Measurements from ENCODE around the gene HTR3D. TPM values are rescaled to one million over a fixed set of nuclear protein-coding genes. Genes with fewer than 3 reads are reported as not detected.

The HTR3D gene
- total and polyA plus RNA-seq, 2 of the 13 experiments (the other 11 are each of a cell fraction or from before 2014, with no cell fraction given), result not detected

DNA sequence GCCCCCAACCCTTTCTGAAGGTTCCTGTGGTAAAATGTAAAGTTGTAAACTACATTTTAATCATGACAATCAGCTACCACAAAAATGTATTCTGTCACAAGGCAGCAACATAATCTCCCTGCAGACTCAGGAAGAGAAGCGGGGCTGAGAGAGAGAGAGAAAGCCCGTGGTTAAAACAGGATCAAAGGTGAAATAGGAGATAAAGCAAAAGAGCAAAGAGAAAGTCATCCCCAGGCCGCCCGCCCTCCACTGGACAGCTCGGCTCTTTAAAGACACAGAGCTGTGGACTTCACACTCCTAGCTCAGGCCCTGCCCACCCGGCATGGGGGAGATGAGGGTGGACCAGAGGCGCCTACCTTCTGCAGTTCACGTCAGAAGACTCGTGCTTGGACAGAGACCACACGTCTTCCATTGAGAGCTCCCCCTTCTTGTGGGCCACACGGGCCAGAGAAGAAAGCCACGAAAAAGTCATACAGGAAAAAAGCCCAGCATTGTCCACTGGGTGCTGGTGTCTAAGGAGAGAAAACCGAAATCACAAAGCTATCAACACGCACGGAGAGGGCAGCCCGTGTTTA, 43.2 kb upstream of the HTR3D start (continued):
- TF ChIP-seq, protein P1, sequence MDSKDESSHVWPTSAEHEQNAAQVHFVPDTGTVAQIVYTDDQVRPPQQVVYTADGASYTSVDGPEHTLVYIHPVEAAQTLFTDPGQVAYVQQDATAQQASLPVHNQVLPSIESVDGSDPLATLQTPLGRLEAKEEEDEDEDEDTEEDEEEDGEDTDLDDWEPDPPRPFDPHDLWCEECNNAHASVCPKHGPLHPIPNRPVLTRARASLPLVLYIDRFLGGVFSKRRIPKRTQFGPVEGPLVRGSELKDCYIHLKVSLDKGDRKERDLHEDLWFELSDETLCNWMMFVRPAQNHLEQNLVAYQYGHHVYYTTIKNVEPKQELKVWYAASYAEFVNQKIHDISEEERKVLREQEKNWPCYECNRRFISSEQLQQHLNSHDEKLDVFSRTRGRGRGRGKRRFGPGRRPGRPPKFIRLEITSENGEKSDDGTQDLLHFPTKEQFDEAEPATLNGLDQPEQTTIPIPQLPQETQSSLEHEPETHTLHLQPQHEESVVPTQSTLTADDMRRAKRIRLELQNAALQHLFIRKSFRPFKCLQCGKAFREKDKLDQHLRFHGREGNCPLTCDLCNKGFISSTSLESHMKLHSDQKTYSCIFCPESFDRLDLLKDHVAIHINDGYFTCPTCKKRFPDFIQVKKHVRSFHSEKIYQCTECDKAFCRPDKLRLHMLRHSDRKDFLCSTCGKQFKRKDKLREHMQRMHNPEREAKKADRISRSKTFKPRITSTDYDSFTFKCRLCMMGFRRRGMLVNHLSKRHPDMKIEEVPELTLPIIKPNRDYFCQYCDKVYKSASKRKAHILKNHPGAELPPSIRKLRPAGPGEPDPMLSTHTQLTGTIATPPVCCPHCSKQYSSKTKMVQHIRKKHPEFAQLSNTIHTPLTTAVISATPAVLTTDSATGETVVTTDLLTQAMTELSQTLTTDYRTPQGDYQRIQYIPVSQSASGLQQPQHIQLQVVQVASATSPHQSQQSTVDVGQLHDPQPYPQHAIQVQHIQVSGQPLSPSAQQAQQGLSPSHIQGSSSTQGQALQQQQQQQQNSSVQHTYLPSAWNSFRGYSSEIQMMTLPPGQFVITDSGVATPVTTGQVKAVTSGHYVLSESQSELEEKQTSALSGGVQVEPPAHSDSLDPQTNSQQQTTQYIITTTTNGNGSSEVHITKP (CRISPR knock-in tag; IDR thresholded peaks at IDR 0.05; ENCODE audit: low read depth), result peak; percentile 43; the same call in 1 of the 2 replicates
- TF ChIP-seq HHEX (CRISPR knock-in tag; IDR thresholded peaks at IDR 0.05) (no peak), NFYB (CRISPR knock-in tag; IDR thresholded peaks at IDR 0.05) (no peak), ASH2L (IDR thresholded peaks at IDR 0.05; ENCODE audit: insufficient read length, low read depth, low read length) (peak; percentile 62), PTBP1 (IDR thresholded peaks at IDR 0.05; ENCODE audit: low read depth, low read length, poor library complexity, severe bottlenecking) (no peak), ZNF101 (CRISPR knock-in tag; IDR thresholded peaks at IDR 0.05; ENCODE audit: borderline replicate concordance, low read depth) (no peak), ZNF790 (CRISPR knock-in tag; IDR thresholded peaks at IDR 0.05; ENCODE audit: borderline replicate concordance) (no peak), ZNF678 (CRISPR knock-in tag; IDR thresholded peaks at IDR 0.05) (no peak), TCF12 (IDR thresholded peaks at IDR 0.05) (no peak), TCF12 (CRISPR knock-in tag; IDR thresholded peaks at IDR 0.05) (no peak), IRX3 (CRISPR knock-in tag; IDR thresholded peaks at IDR 0.05; ENCODE audit: borderline replicate concordance, low read depth) (no peak), HNF4A (CRISPR knock-in tag; IDR thresholded peaks at IDR 0.05) (peak; percentile 91), SETDB1 (CRISPR knock-in tag; IDR thresholded peaks at IDR 0.05; ENCODE audit: borderline replicate concordance) (no peak), MIXL1 (CRISPR knock-in tag; IDR thresholded peaks at IDR 0.05) (peak; percentile 54; the same call in 1 of the 2 replicates), ZBTB38 (CRISPR knock-in tag; IDR thresholded peaks at IDR 0.05) (peak; percentile 65; the same call in 1 of the 2 replicates), ZFAT (CRISPR knock-in tag; conservative IDR thresholded peaks at IDR 0.05) (no peak), ZNF616 (CRISPR knock-in tag; IDR thresholded peaks at IDR 0.05; ENCODE audit: low read depth) (no peak; the same call in 1 of the 2 replicates), NAIF1 (CRISPR knock-in tag; IDR thresholded peaks at IDR 0.05; ENCODE audit: borderline replicate concordance) (no peak), HIVEP1 (CRISPR knock-in tag; IDR thresholded peaks at IDR 0.05) (no peak), BRCA1 (CRISPR knock-in tag; IDR thresholded peaks at IDR 0.05) (no peak), TBX3 (IDR thresholded peaks at IDR 0.05; ENCODE audit: borderline replicate concordance) (no peak; the same call in 1 of the 2 replicates), SPEN (CRISPR knock-in tag; IDR thresholded peaks at IDR 0.05; ENCODE audit: low read depth) (0 out of 2 replicates have a peak, but pooled peaks have one; percentile 41), ARHGAP35 (CRISPR knock-in tag; IDR thresholded peaks at IDR 0.05; ENCODE audit: borderline replicate concordance) (no peak)
- TF ChIP-seq, protein P2, sequence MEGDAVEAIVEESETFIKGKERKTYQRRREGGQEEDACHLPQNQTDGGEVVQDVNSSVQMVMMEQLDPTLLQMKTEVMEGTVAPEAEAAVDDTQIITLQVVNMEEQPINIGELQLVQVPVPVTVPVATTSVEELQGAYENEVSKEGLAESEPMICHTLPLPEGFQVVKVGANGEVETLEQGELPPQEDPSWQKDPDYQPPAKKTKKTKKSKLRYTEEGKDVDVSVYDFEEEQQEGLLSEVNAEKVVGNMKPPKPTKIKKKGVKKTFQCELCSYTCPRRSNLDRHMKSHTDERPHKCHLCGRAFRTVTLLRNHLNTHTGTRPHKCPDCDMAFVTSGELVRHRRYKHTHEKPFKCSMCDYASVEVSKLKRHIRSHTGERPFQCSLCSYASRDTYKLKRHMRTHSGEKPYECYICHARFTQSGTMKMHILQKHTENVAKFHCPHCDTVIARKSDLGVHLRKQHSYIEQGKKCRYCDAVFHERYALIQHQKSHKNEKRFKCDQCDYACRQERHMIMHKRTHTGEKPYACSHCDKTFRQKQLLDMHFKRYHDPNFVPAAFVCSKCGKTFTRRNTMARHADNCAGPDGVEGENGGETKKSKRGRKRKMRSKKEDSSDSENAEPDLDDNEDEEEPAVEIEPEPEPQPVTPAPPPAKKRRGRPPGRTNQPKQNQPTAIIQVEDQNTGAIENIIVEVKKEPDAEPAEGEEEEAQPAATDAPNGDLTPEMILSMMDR (CRISPR knock-in tag; IDR thresholded peaks at IDR 0.05), result peak; percentile 57
- TF ChIP-seq, protein P3, sequence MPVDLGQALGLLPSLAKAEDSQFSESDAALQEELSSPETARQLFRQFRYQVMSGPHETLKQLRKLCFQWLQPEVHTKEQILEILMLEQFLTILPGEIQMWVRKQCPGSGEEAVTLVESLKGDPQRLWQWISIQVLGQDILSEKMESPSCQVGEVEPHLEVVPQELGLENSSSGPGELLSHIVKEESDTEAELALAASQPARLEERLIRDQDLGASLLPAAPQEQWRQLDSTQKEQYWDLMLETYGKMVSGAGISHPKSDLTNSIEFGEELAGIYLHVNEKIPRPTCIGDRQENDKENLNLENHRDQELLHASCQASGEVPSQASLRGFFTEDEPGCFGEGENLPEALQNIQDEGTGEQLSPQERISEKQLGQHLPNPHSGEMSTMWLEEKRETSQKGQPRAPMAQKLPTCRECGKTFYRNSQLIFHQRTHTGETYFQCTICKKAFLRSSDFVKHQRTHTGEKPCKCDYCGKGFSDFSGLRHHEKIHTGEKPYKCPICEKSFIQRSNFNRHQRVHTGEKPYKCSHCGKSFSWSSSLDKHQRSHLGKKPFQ (CRISPR knock-in tag; IDR thresholded peaks at IDR 0.05; ENCODE audit: insufficient replicate concordance), result peak; percentile 45

Data from HepG2 (cell line).